Duodenal mucosa (tissue), 2 donors: ENCODE data around the gene ZNF100.
"Not testable (repeated sequence)": the region's sequence is repeated elsewhere in the genome, so short reads cannot be mapped to it uniquely, and the experiment has no call there.

Experiments used
- H3K27ac ChIP-seq: one replicate; pipeline ENCODE4 v1.7.0; 2013; ENCODE audit warnings: low read depth, low read length
- H3K27me3 ChIP-seq, 2 donors: one replicate each; pipeline ENCODE4 v1.7.0; 2013; ENCODE audit warnings: low read length in 2 of 2, control low read depth in 1 of 2; ENCODE audit not compliant: insufficient read depth in 2 of 2, control insufficient read depth in 1 of 2
- H3K36me3 ChIP-seq, 2 donors: one replicate each; pipeline ENCODE4 v1.7.0; 2013; ENCODE audit warnings: low read length in 2 of 2, control low read depth in 1 of 2; ENCODE audit not compliant: insufficient read depth in 2 of 2, control insufficient read depth in 1 of 2
- H3K4me1 ChIP-seq, 2 donors: one replicate each; pipeline ENCODE4 v1.7.0; 2013; ENCODE audit warnings: low read length in 2 of 2, control low read depth in 1 of 2; ENCODE audit not compliant: insufficient read depth in 2 of 2, control insufficient read depth in 1 of 2
- H3K4me3 ChIP-seq, 2 donors: one replicate each; pipeline ENCODE4 v1.7.0; 2013; ENCODE audit warnings: low read length in 2 of 2, low read depth in 1 of 2
- H3K9ac ChIP-seq, 2 donors: one replicate each; pipeline ENCODE4 v1.7.0; 2013; ENCODE audit warnings: low read length in 2 of 2, low read depth in 1 of 2
- H3K9me3 ChIP-seq, 2 donors: one replicate each; pipeline ENCODE4 v1.7.0; 2013; ENCODE audit warnings: low read length in 2 of 2, control low read depth in 1 of 2; ENCODE audit not compliant: control insufficient read depth in 1 of 2

The ZNF100 gene

DNA sequence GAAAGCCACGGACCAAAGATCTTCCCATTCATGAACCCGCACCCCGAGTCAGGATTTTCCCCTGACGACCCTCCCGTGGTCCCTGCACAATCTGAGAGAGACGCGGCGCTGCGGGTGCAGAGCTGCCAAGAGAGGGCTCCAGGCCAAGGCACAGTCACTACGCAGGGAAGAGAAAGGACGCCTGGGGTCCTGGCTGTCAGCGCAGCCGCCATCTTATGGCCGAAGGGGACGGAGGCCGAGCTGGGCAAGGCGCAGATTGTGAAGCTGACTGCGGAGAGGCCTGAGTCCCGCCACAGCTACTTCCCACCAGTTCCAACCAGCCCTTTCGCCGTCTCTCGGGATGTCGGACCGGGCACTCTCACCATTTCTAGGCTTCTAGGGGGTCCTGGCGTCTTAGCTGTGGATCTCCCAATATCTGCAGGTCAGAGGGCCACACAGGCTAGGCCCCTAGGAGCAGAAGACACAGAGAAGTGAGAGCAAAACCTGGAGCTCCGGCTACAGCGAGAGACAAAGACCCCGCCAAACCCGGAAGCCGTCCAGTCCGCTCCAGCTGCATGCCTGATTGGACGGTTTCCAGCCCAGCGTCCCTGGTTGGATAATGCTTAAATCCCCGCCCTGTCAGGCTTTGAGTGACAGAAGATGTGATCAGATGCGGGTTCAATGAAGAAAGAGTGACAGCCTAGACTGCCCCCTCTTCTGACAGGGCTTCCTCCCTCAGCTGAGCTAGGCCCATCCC, at the start of gene ZNF100:
Gene ZNF100 (minus strand): TSS at position 515 of the 736 bp plus-strand sequence. CDS start 150 bp downstream, at position 365.
- Histone ChIP-seq H3K27ac (peak within 1 kb of the TSS; percentile 86), H3K9ac (peak within 1 kb of the TSS; percentile 82 to 95), H3K4me1 (no peaks in the 10 kb centered on the region), H3K9me3 (no peaks in the 10 kb centered on the region), H3K4me3 (peak within 1 kb of the TSS; percentile 94 to 99), H3K36me3 (peaks cover under 1 to 15% of the 10 kb centered on the region in 2 donors), H3K27me3 (no peaks in the 10 kb centered on the region)

- H3K36me3 ChIP-seq: peaks cover 31 to 76% of the 10 kb centered on the region in 2 donors
Measured at GRCh38 chr19:21812448-21812847, 45.1 kb upstream of the ZNF100 start.

GRCh38 chr19:21808400-21809000, 41.1 kb upstream of the ZNF100 start:
- not testable (repeated sequence) for H3K9ac ChIP-seq, H3K4me3 ChIP-seq, H3K27me3 ChIP-seq, H3K27ac ChIP-seq, H3K4me1 ChIP-seq
- H3K36me3 ChIP-seq: peaks cover 20 to 45% of the 10 kb centered on the region in 2 donors
- H3K9me3 ChIP-seq: peaks cover 55 to 73% of the 10 kb centered on the region in 2 donors

More at GRCh38 chr19:21812448-21812847, 45.1 kb upstream of the ZNF100 start:
- no peaks in the 10 kb centered on the region for H3K4me1 ChIP-seq
- H3K9ac ChIP-seq: no peak overlapping the region
- no peaks in the 10 kb centered on the region for H3K27me3 ChIP-seq
- H3K9me3 ChIP-seq: peaks cover 57 to 74% of the 10 kb centered on the region in 2 donors
- no peak overlapping the region for H3K27ac ChIP-seq
- no peak overlapping the region for H3K4me3 ChIP-seq

- H3K27ac ChIP-seq: peak overlapping the region; percentile 32
- peaks cover 12% of the 10 kb centered on the region in 2 donors for H3K9me3 ChIP-seq
- H3K9ac ChIP-seq: no peak overlapping the region
- H3K4me1 ChIP-seq: no peaks in the 10 kb centered on the region
- H3K4me3 ChIP-seq: no peak overlapping the region
- no peaks in the 10 kb centered on the region for H3K36me3 ChIP-seq
- H3K27me3 ChIP-seq: no peaks in the 10 kb centered on the region
Measured at GRCh38 chr19:21789466-21790085, 22.2 kb upstream of the ZNF100 start.

- Histone ChIP-seq H3K4me3 (no peak overlapping the region), H3K4me1 (no peaks in the 10 kb centered on the region), H3K9ac (no peak overlapping the region), H3K27ac (no peak overlapping the region), H3K27me3 (no peaks in the 10 kb centered on the region), H3K9me3 (peaks cover 5 to 10% of the 10 kb centered on the region in 2 donors), H3K36me3 (no peaks in the 10 kb centered on the region)
Measured at GRCh38 chr19:21786936-21787335, 19.6 kb upstream of the ZNF100 start.

GRCh38 chr19:21775792-21776191, 8.4 kb upstream of the ZNF100 start:
- H3K4me3 ChIP-seq, H3K36me3 ChIP-seq, H3K4me1 ChIP-seq, H3K9ac ChIP-seq, H3K27ac ChIP-seq, H3K27me3 ChIP-seq, H3K9me3 ChIP-seq: not testable (repeated sequence)

DNA sequence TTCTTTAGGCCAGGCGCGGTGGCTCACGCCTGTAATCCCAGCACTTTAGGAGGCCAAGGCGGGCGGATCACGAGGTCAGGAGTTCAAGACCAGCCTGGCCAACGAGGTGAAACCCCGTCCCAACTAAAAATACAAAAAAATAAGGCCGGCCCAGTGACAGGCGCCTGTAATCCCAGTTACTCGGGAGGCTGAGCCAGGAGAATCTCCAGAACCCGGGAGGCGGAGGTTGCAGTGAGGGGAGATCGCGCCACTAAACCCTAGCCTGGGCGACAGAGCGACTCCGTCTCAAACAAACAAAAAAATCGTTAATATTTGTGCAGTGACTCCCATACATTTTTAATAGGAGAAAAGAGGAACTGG, 694 bp downstream of the ZNF100 start:
- H3K4me1 ChIP-seq: not testable (repeated sequence)
- H3K36me3 ChIP-seq: peaks cover 6 to 20% of the 10 kb centered on the region in 2 donors

DNA sequence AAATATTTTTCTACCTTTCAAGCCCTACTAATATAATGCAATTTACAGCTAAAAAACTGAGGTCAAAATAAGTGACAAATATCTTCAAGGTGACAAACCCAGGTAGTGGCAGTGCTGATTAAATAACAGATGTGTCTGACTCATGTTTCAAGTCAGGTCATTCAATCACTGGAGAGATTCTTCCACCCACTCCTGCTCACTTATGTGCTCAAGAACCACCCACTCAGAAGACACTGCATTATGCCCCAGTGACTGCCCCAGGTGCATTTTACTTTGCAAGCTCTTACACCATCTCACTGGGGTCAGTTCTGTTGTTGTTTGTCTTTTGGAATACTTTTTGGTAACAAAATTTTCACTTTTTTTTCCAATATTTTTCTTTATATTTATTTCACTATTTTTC, 2.2 kb downstream of the ZNF100 start:
- H3K36me3 ChIP-seq: peaks cover 7 to 26% of the 10 kb centered on the region in 2 donors
- H3K4me3 ChIP-seq: no peak overlapping the region
- H3K27me3 ChIP-seq: no peaks in the 10 kb centered on the region
- no peaks in the 10 kb centered on the region for H3K4me1 ChIP-seq
- H3K27ac ChIP-seq: no peak overlapping the region
- H3K9me3 ChIP-seq: peaks cover 0 to 2% of the 10 kb centered on the region in 2 donors
- no peak overlapping the region for H3K9ac ChIP-seq

More for the DNA sequence above, 694 bp downstream of the ZNF100 start:
- H3K27me3 ChIP-seq, H3K9me3 ChIP-seq: not testable (repeated sequence)
- Histone ChIP-seq H3K4me3 (peak overlapping the region; percentile 94 to 99), H3K9ac (peak overlapping the region; percentile 82 to 95), H3K27ac (peak overlapping the region; percentile 86)

GRCh38 chr19:21761547-21761946, 5.8 kb downstream of the ZNF100 start:
- H3K27me3 ChIP-seq, H3K4me1 ChIP-seq, H3K9ac ChIP-seq, H3K27ac ChIP-seq, H3K4me3 ChIP-seq, H3K9me3 ChIP-seq: not testable (repeated sequence)
- H3K36me3 ChIP-seq: peaks cover 21 to 42% of the 10 kb centered on the region in 2 donors

- H3K9ac ChIP-seq: no peak overlapping the region
- peaks cover 21 to 39% of the 10 kb centered on the region in 2 donors for H3K36me3 ChIP-seq
Measured at GRCh38 chr19:21758296-21758695, 9.1 kb downstream of the ZNF100 start.

More at GRCh38 chr19:21758296-21758695, 9.1 kb downstream of the ZNF100 start:
- Histone ChIP-seq H3K4me1 (no peaks in the 10 kb centered on the region), H3K27me3 (no peaks in the 10 kb centered on the region), H3K9me3 (peaks cover 5 to 14% of the 10 kb centered on the region in 2 donors), H3K27ac (no peak overlapping the region), H3K4me3 (no peak overlapping the region)
